ENCODE measurements around the gene DDX54.

The DDX54 gene

DNA sequence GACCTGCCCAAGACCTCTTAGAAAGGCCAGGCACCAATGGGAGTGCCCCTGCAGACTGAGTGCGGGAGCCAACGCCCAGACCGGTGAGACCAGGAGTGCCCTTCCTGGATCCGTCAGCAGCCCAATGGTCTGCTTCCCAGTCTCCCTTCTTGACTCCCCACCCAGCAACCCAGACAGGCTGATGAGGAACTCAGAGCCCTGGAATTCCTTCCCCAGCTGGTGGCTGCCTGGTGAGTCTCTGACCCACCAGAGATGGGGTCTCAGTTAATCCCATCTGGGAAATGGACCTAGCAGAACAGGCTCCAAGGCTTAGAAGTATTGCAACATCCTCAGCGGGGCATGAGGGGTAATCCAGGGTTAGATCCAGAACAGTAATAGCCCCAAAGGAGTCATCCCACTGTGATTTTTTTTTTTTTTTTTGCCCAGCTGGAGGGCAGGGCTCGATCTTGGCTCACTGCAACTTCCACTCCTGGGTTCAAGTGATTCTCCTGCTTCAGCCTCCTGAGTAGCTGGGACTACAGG lies 48.2 kb downstream of the DDX54 start:
- Histone ChIP-seq H3K36me3 (ENCODE audit: control insufficient read depth in 2 of 2, insufficient read depth in 2 of 2, low read length in 2 of 2) (no peaks in the 10 kb centered on the region), H3K4me3 (ENCODE audit: low read length in 2 of 2) (no peak overlapping the region), H3K4me1 (ENCODE audit: control insufficient read depth, insufficient read depth, low read length) (no peaks in the 10 kb centered on the region), H3K27me3 (ENCODE audit: control insufficient read depth in 1 of 2, insufficient read depth in 2 of 2, low read length in 2 of 2) (peaks cover 23 to 25% of the 10 kb centered on the region in 2 donors), H3K27ac (ENCODE audit: low read length) (no peak overlapping the region), H3K9me3 (ENCODE audit: control insufficient read depth in 2 of 2, low read length in 2 of 2) (no peaks in the 10 kb centered on the region), H3K9ac (ENCODE audit: low read length in 2 of 2) (no peak overlapping the region)

- Histone ChIP-seq H3K4me1 (ENCODE audit: control insufficient read depth, insufficient read depth, low read length) (no peaks in the 10 kb centered on the region), H3K9ac (ENCODE audit: low read length in 2 of 2) (no peak overlapping the region), H3K9me3 (ENCODE audit: control insufficient read depth in 2 of 2, low read length in 2 of 2) (no peaks in the 10 kb centered on the region), H3K36me3 (ENCODE audit: control insufficient read depth in 2 of 2, insufficient read depth in 2 of 2, low read length in 2 of 2) (no peaks in the 10 kb centered on the region), H3K27ac (ENCODE audit: low read length) (no peak overlapping the region), H3K27me3 (ENCODE audit: control insufficient read depth in 1 of 2, insufficient read depth in 2 of 2, low read length in 2 of 2) (peaks cover 23 to 25% of the 10 kb centered on the region in 2 donors), H3K4me3 (ENCODE audit: low read length in 2 of 2) (no peak overlapping the region)
These were observed 48.9 kb downstream of the DDX54 start for GRCh38 chr12:113136128-113136989.

- no peak within 1 kb of the TSS for H3K4me3 ChIP-seq (ENCODE audit: low read length in 2 of 2)
- no peaks in the 10 kb centered on the region for H3K4me1 ChIP-seq (ENCODE audit: control insufficient read depth, insufficient read depth, low read length)
- H3K36me3 ChIP-seq (ENCODE audit: control insufficient read depth in 2 of 2, insufficient read depth in 2 of 2, low read length in 2 of 2): no peaks in the 10 kb centered on the region
- no peak within 1 kb of the TSS for H3K9ac ChIP-seq (ENCODE audit: low read length in 2 of 2)
- H3K27ac ChIP-seq (ENCODE audit: low read length): no peak within 1 kb of the TSS
- no peaks in the 10 kb centered on the region for H3K9me3 ChIP-seq (ENCODE audit: control insufficient read depth in 2 of 2, low read length in 2 of 2)
- H3K27me3 ChIP-seq (ENCODE audit: control insufficient read depth in 1 of 2, insufficient read depth in 2 of 2, low read length in 2 of 2): peaks cover 25 to 28% of the 10 kb centered on the region in 2 donors
These were observed 49.8 kb downstream of the DDX54 start, which contains the start of gene RASAL1 for GRCh38 chr12:113135178-113136127. Gene RASAL1, minus strand, starts transcription at chr12:113135761. Its CDS starts 299 bp downstream, at chr12:113135462.

DNA sequence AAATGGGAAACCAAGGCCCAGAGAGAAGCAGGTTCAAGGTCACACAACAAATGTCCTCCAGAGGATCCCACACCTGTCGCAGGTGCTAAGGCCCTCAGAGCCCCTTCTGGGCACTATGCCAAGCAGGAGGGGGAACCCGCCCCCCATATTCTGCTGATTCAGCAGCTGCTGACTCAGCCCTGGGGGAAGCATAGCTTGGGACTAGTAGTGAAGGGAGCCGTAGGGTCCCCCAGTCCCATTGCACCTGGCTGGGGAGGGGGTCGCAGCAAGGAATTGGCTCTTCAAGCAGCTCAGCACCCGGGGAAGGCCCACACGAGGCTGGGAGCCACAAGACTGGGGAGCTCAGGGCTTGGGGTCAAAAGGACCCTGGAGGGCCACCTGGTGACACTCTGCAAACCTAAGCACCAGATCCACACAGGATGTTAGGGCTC lies 50.7 kb downstream of the DDX54 start:
- Histone ChIP-seq H3K27me3 (ENCODE audit: control insufficient read depth in 1 of 2, insufficient read depth in 2 of 2, low read length in 2 of 2) (peaks cover 25 to 33% of the 10 kb centered on the region in 2 donors), H3K9ac (ENCODE audit: low read length in 2 of 2) (no peak overlapping the region), H3K36me3 (ENCODE audit: control insufficient read depth in 2 of 2, insufficient read depth in 2 of 2, low read length in 2 of 2) (no peaks in the 10 kb centered on the region), H3K27ac (ENCODE audit: low read length) (no peak overlapping the region), H3K4me1 (ENCODE audit: control insufficient read depth, insufficient read depth, low read length) (no peaks in the 10 kb centered on the region), H3K4me3 (ENCODE audit: low read length in 2 of 2) (no peak overlapping the region), H3K9me3 (ENCODE audit: control insufficient read depth in 2 of 2, low read length in 2 of 2) (no peaks in the 10 kb centered on the region)

DNA sequence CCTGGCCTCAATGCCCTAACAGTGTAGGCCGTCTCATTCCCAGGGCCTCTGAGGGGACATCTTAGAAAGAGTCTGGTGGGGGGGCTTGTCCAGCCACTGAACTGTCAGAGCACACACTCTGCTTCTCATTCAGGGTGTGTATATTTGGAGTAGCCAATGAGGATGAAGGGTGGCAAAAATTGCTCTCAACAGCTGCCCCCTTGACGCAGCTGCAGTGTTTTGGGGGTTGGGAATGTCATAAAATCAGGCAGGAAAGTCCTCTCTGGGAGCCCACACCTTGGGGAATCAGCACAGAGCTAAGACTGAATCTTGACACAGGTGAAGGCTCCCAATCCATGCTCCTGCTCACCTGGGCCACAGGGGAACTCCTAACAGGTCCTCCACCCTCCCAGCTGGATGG lies 51.2 kb downstream of the DDX54 start:
- Histone ChIP-seq H3K27ac (ENCODE audit: low read length) (no peak overlapping the region), H3K9me3 (ENCODE audit: control insufficient read depth in 2 of 2, low read length in 2 of 2) (no peaks in the 10 kb centered on the region), H3K4me3 (ENCODE audit: low read length in 2 of 2) (no peak overlapping the region), H3K4me1 (ENCODE audit: control insufficient read depth, insufficient read depth, low read length) (no peaks in the 10 kb centered on the region), H3K36me3 (ENCODE audit: control insufficient read depth in 2 of 2, insufficient read depth in 2 of 2, low read length in 2 of 2) (no peaks in the 10 kb centered on the region), H3K27me3 (ENCODE audit: control insufficient read depth in 1 of 2, insufficient read depth in 2 of 2, low read length in 2 of 2) (peaks cover 25 to 33% of the 10 kb centered on the region in 2 donors), H3K9ac (ENCODE audit: low read length in 2 of 2) (no peak overlapping the region)

- Histone ChIP-seq H3K27ac (ENCODE audit: low read length) (no peak overlapping the region), H3K9me3 (ENCODE audit: control insufficient read depth in 2 of 2, low read length in 2 of 2) (no peaks in the 10 kb centered on the region), H3K36me3 (ENCODE audit: control insufficient read depth in 2 of 2, insufficient read depth in 2 of 2, low read length in 2 of 2) (no peaks in the 10 kb centered on the region), H3K27me3 (ENCODE audit: control insufficient read depth in 1 of 2, insufficient read depth in 2 of 2, low read length in 2 of 2) (peaks cover 27 to 33% of the 10 kb centered on the region in 2 donors), H3K4me1 (ENCODE audit: control insufficient read depth, insufficient read depth, low read length) (no peaks in the 10 kb centered on the region), H3K9ac (ENCODE audit: low read length in 2 of 2) (no peak overlapping the region), H3K4me3 (ENCODE audit: low read length in 2 of 2) (no peak overlapping the region)
These were observed 51.6 kb downstream of the DDX54 start for GRCh38 chr12:113133666-113134065.

DNA sequence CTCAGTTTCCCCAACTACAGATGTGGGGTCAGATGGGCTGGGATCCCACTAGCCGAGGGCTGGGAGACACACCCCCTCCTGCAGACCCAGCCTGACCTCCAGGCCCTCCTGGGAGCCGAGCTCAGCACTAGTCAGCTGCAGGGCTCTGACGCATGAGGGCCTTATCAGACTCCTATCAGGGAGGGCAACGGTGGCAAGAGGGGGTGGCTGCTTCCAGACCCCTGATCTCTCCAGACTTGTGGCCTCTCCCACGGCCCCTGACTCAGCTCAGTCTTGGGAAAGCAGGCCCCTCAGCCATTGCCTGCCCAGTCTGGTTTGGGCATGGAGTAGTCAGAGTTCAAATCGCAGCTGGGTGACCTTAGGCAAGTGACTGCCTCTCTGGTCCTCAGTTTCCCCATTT lies 52.2 kb downstream of the DDX54 start:
- no peaks in the 10 kb centered on the region for H3K4me1 ChIP-seq (ENCODE audit: control insufficient read depth, insufficient read depth, low read length)
- H3K9ac ChIP-seq (ENCODE audit: low read length in 2 of 2): no peak overlapping the region
- no peaks in the 10 kb centered on the region for H3K36me3 ChIP-seq (ENCODE audit: control insufficient read depth in 2 of 2, insufficient read depth in 2 of 2, low read length in 2 of 2)
- H3K4me3 ChIP-seq (ENCODE audit: low read length in 2 of 2): no peak overlapping the region
- peaks cover 27 to 33% of the 10 kb centered on the region in 2 donors for H3K27me3 ChIP-seq (ENCODE audit: control insufficient read depth in 1 of 2, insufficient read depth in 2 of 2, low read length in 2 of 2)
- no peak overlapping the region for H3K27ac ChIP-seq (ENCODE audit: low read length)
- H3K9me3 ChIP-seq (ENCODE audit: control insufficient read depth in 2 of 2, low read length in 2 of 2): no peaks in the 10 kb centered on the region

DNA sequence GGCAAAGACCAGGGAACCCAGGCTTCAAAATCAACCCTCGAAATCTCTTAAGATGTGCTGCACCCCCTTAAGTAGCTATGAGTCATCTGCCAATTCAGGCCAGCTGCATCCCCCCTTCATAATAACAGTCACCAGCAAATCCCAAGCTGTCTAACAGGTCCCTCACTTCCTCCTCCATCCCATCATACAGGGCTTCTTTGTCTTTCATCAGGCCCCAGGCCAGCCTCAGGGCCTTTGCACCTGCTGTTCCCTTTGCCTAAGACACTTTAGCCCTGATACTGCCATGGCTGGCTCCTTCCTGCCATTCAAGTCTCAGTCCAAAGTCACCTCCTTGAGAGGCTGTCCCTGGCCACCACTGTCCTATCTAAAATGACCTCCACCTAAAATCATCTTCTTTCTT lies 53.7 kb downstream of the DDX54 start:
- Histone ChIP-seq H3K36me3 (ENCODE audit: control insufficient read depth in 2 of 2, insufficient read depth in 2 of 2, low read length in 2 of 2) (no peaks in the 10 kb centered on the region), H3K27me3 (ENCODE audit: control insufficient read depth in 1 of 2, insufficient read depth in 2 of 2, low read length in 2 of 2) (peaks cover 23 to 29% of the 10 kb centered on the region in 2 donors), H3K9ac (ENCODE audit: low read length in 2 of 2) (no peak overlapping the region), H3K4me1 (ENCODE audit: control insufficient read depth, insufficient read depth, low read length) (no peaks in the 10 kb centered on the region), H3K9me3 (ENCODE audit: control insufficient read depth in 2 of 2, low read length in 2 of 2) (no peaks in the 10 kb centered on the region), H3K27ac (ENCODE audit: low read length) (no peak overlapping the region), H3K4me3 (ENCODE audit: low read length in 2 of 2) (no peak overlapping the region)

DNA sequence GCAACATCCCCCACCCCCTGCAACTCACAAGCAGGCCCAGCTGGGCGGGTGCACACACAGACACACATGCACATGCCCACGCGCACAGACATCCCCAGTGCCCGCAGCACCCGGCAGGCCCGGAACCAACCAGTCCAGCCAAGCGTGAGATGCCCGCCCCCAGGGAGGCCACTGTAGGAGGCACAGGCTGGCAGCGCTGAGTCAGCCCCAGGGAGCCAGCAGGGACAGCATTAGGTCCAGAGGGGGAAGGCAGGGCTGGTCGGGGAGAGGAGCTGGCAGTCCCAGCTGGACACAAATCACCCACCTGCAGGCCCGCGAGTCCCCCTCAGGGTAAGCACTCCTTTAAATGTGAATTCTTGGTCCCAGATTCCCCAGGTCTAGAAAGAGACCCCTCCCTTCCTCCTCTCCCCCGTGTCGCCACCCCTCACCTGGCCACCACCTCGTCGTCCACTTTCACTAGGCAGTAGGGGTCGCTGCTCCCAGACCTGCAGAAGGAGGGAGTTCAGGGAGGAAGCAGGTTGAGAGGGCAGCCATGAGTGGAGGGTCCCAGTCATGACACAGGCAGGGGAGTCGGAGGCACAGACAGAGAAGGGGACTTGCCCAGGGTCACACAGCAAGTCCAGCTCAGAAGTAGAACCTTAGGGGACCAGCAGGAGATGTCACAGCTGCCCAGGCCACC lies 54.7 kb downstream of the DDX54 start:
- H3K4me3 ChIP-seq (ENCODE audit: low read length in 2 of 2): no peak overlapping the region
- no peaks in the 10 kb centered on the region for H3K36me3 ChIP-seq (ENCODE audit: control insufficient read depth in 2 of 2, insufficient read depth in 2 of 2, low read length in 2 of 2)
- no peaks in the 10 kb centered on the region for H3K9me3 ChIP-seq (ENCODE audit: control insufficient read depth in 2 of 2, low read length in 2 of 2)
- H3K4me1 ChIP-seq (ENCODE audit: control insufficient read depth, insufficient read depth, low read length): no peaks in the 10 kb centered on the region
- peaks cover 20 to 24% of the 10 kb centered on the region in 2 donors for H3K27me3 ChIP-seq (ENCODE audit: control insufficient read depth in 1 of 2, insufficient read depth in 2 of 2, low read length in 2 of 2)
- no peak overlapping the region for H3K9ac ChIP-seq (ENCODE audit: low read length in 2 of 2)
- H3K27ac ChIP-seq (ENCODE audit: low read length): no peak overlapping the region

Measured in stomach smooth muscle (tissue), 2 donors.